HG03196 (cell line): ENCODE results near the gene SLX9.

Experiments
- ATAC-seq: cut with Tn5 transposase; IDR thresholded peaks from one replicate; pipeline ENCODE4 v1.9.1; 2021; ENCODE audit not compliant: unreplicated experiment

Gene SLX9

GRCh38 chr21:44988607-44989536 is 49.0 kb downstream of the SLX9 start:
- ATAC-seq: no peak

- ATAC-seq: no peak
These were observed 49.7 kb downstream of the SLX9 start for GRCh38 chr21:44989537-44989886.

GRCh38 chr21:44989943-44990780 is 50.3 kb downstream of the SLX9 start:
- ATAC-seq: no peak

DNA sequence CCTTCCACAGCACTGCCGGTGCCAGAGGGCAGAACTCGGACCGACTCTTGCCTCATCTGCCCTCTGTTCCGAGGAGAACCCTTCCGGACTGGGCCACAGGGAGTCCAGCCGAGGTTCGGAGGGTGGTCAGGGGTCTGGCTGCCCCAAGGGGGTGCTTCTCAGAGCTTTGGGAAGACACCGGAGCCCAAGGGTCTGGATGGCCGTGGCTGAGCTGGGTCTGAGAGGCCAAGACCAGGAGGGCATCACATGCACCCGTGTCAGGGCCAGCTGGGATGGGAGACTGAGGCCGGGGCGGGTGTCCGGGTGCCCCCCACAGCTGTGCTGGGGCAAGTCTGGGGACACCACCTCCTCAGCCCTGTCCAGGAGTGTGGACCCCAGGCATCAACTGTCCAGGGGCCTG is 51.1 kb downstream of the SLX9 start:
- ATAC-seq: no peak

DNA sequence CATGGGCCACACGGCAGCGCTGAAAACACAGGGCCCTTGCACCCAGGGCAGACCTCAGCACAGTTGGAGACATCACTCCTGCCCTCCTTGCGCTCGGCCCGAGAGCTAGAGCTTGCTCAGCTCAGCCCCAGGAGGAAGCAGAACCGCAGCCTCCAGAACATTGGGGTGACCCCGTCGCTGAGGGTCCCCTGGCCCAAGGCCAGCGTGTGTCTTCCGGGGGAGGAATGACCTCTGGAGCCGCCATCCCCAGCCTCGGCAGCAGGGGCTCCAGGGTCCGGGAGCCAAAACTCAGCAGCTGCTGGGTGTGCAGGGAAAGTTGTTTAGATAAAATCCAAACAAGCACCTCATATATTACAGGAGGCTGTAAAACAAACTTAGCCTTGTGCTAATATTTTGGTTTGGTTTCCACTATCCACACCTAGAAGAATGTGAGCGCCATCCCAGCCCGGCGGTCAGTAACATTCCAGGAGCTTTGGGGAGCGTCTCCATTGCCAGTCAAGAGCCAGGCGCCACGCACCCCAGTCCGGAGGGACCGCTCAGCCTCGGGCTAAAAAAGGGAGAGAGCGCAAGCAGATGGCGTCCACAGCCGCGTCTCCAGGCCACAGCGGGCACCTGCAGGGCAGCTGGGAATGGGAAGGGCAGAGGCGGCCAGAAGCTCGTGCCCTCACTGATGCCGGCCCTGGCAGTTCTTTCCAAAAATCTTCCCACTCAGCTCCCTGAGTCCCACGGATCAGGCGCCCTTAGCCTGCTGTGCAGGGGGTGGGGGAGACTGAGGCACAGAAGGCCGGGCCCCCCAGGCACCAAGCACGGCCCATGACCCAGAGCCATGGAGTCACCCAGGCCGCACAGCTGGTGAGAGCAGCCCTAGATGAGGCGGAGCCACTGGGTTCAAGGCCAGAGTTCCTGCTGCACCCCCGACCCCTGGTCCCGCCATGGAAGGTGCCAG is 52.0 kb downstream of the SLX9 start:
- ATAC-seq: no peak

GRCh38 chr21:44992608-44993031 is 52.8 kb downstream of the SLX9 start:
- ATAC-seq: no peak

DNA sequence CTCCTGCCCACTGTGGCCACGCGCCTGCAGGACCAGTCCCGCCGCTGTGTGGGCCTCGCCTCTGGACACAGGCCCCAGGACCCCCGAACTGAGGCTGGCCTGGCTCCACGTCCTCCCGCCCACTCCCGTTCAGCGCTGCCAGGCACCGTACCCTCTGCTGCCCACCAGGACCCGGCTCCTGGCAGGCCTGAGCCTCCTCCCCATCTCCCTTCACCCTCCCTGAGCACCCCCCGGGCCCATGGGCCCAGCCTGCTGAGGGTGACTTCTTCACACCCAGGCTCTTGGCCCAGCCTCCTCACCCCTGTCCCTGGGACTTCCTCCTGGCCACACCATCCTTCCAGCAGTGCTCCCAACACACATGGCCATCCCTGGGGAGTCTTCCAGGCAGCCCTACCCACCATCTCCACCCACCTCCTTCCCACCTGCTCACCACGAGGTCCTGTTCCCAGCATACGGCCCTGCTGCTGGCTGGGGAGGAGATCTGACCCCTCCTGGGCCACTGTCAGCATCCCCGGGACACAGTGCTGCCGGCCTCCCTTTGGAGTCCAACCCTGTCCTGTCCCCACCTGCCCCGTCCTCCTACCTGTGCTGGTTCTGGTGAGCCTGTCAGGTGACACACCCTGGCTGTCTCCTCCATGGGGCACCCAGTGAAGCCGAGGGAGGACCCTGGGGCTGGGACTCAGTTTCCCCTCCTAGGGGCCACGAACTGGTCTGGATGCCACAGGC is 53.7 kb downstream of the SLX9 start:
- ATAC-seq: no peak

- ATAC-seq: no peak
These were observed 54.3 kb downstream of the SLX9 start for GRCh38 chr21:44994047-44994694.

DNA sequence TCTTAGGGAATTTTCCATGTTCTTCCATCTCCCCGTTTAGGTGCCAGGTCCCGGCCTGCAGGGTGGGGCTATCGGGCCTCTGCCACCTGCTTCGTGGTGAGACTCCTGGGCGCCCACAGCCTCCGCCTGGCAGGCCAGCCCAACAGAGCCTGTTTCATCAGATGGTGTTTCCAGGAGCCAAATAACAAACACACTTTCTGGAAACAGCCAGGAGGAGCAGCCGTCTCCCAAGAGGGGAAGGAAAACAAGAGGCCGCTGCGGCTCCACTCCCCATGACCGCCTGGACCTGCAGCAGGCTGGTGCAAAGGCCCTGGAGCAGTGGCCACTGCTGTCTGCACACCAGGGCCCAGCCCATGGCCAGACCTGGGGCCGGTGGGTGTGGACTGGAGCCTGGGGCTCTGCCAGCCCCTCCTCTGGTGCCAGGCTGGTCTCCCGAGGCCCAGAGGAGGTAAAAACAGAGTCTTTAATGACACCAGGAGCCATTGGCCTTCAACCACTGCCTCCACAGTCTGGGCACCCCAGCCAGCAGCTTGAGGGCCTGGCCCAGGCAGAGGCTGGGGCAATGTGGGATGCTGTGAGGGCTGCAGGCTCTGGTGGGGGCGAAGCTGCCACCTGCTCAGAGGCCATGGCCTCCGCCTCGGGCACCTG is 55.0 kb downstream of the SLX9 start:
- no peak for ATAC-seq

DNA sequence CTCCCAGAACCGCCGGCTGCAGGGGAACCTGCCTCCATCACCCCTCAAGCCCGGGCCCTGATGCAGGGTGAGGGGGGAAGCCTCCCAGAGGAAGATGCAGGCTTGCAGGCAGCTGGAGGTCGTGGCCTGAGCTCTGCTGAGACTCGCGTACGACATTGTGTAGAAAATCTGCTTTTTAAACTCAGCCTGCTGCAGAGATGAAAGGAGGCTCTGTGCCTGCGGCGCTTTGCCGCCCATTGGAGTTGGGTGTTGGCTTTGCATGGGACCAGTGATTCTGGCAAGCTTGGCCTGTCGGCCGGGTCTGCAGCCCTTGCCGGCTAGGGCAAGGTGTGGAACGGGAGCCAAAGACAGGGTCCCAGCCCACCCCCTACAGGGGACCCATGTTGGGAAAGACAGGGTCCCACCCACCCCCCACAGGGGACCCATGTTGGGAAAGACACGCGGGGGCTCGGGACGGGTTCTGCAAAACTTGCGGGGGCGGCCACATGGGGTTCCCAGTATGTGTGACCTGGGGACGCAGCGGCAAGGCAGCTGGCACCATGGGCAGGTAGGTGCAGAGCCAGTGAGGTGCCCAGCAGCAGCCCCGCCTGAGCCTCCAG is 55.6 kb downstream of the SLX9 start:
- no peak for ATAC-seq

DNA sequence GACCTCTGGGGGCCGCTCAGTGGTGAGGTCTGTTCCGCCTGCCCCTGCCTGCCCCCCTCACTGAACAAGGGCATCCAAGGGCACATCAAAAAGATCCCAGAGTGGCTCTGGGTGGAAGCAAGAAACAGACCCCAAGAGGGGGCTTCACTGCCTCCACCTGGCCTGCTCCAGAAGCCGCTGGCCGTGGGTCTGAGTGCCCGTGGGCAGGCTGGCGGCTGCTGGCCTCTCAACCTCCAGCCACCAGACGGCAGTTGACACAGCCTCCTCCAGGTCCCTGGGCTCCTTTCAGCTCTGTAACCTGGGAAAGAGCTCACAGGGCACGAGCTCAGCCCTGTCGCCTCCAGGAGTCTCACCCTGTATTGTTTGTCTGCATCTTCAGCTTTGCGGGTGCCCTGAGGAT is 56.3 kb downstream of the SLX9 start:
- ATAC-seq: no peak

GRCh38 chr21:44996501-44996921 is 56.7 kb downstream of the SLX9 start:
- no peak for ATAC-seq

DNA sequence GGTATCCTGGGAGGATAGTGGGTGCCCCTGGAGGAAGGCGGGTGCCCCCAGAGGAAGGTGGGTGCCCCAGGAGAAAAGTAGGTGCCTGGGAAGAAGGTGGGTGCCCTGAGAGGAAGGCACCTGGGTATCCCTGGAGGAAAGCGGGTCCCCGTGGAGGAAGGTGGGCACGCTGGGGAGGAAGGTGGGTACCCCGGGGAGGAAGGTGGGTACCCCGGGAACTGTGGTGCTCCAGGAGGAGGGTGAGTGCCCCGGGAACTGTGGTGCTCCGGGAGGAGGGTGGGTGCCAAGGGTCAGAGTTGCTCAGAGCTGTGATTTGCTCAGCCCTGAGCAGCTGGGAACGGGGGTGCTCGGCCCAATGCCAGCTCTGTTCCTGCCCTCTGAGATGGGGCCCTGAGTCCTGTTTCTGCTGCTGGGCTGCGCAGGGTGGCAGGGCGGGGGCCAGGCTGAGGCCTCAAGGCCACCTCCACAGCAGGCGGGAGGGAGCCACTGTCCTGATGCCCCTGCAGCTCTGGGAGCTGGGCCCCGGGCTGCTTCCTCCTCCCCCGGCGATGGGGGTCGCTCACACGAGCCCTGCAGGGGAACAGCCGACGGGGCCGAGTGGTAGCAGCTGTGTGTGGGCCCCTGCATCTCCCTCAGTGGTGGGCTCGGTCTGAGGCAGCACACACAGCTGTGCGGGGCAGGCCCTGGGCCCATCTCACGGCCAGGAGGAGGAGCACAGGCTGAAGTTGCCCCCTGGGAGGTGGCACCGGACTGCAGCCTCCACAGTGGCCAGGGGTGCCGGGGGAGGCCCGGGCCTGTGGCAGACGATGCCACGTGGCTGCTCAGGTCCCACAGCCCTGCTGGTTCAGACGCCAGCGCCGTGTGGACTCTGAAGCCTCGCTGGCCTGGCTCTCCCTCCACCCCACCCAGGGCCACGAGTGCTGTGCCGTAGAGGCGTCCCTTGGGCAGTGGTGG is 57.4 kb downstream of the SLX9 start:
- no peak for ATAC-seq

GRCh38 chr21:44998086-44998620 is 58.3 kb downstream of the SLX9 start:
- no peak for ATAC-seq

DNA sequence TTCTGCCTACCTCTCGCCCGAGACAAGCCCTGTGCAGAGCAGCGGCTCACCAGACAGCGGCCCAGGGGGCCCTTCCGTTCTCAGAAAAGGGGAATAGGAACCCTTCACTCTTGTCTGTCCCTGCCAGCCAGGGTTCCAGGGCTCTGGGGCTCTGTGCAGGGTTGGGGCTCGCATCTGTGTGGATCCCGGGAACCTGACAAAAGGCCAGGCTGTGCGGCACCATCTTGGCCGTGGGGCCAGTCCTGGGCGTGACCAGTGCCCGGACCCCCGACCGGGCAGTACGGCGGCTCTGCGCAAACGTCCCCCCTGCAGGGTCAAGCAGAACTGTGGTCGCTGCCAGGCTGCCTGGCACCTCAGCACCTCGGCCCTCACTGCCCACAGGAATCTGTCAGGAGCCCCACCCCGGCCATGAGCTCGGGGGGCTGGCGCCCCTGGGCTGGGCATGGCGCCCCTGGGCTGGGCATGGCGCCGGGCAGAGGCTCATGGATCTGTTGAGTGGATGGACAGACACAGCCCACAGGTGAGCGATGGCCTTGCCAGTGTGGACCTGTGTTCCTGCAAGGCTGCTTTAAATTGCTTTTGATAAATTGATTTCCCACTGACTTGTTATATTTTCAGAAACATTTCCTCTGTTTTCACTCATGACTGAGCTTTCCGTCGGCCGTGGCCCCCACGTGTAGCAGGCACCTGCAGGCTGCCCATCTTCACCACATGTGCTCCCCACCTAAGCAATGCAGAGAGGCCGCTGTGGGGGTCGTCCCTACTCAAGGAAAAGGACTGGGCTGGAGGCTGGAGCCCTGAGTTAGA is 59.0 kb downstream of the SLX9 start:
- no peak for ATAC-seq

GRCh38 chr21:44999428-44999971 is 59.7 kb downstream of the SLX9 start:
- no peak for ATAC-seq
